Stomach (tissue), 4 donors: ENCODE results near the gene ABLIM3.

Experiments used
- CTCF ChIP-seq, 7 experiments: fragments of 450-650 bp in 4 of 7; fragments of 200-600 bp in 3 of 7; sonication (generic) in 3 of 7; IDR thresholded peaks; one replicate each; pipeline ENCODE4 v1.5.1; 2016 to 2019; ENCODE audit warnings: antibody characterized with exemption in 7 of 7, control low read depth in 2 of 7, mild to moderate bottlenecking in 1 of 7
- EP300 ChIP-seq: sonication (generic); formaldehyde crosslinking; IDR thresholded peaks from one replicate; pipeline ENCODE4 v1.6.1; 2017; ENCODE audit warnings: antibody characterized with exemption
- POLR2A ChIP-seq, 4 donors: fragments of 450-650 bp; IDR thresholded peaks; one replicate each; pipeline ENCODE4 v1.6.1; 2016; ENCODE audit warnings: antibody characterized with exemption in 4 of 4, control low read depth in 2 of 4, mild to moderate bottlenecking in 1 of 4, moderate library complexity in 1 of 4
- POLR2AphosphoS5 ChIP-seq, 3 donors: sonication (generic); formaldehyde crosslinking; IDR thresholded peaks; one replicate each; pipeline ENCODE4 v1.6.1; 2016; ENCODE audit warnings: antibody characterized with exemption in 3 of 3

- TF ChIP-seq POLR2A (IDR thresholded peaks at IDR 0.05) (no peak), CTCF (IDR thresholded peaks at IDR 0.05) (no peak), POLR2AphosphoS5 (IDR thresholded peaks at IDR 0.05) (no peak), EP300 (no peak)
Measured at GRCh38 chr5:149188383-149188782, 47.1 kb downstream of the ABLIM3 start.
